ENCODE measurements around the gene OR10AD1.
"Not testable (repeated sequence)": the region's sequence is repeated elsewhere in the genome, so short reads cannot be mapped to it uniquely, and the experiment has no call there.

Gene OR10AD1

GRCh38 chr12:48220701-48221100 lies 17.6 kb upstream of the OR10AD1 start:
- no peak overlapping the region for H3K4me3 ChIP-seq (replicated peaks; ENCODE audit: low read depth, low read length)
- TF ChIP-seq CTCF (IDR thresholded peaks at IDR 0.05; ENCODE audit: low read length, missing control alignments), result no peak
- DNase-seq (ENCODE audit: low read depth), result no peak

DNA sequence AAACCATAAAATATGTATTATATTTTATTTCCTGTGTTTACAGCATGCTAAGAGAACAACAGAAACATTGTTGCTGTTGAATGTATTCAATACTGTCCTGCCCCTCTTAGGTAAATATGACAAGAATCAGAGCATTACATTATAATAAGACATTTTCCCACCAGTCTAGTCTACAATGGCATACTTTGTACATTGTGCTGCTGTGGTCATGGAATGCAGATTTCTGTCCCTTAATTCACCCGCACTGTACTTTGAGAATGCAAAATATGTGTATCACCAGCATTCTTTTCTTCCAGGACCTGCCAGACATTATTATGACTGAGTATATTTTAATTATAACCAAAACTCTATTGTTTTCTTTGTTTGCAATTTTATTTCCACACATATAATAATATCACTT lies 16.5 kb upstream of the OR10AD1 start:
- DNase-seq (ENCODE audit: low read depth), result no peak
- no peak for TF ChIP-seq CTCF (IDR thresholded peaks at IDR 0.05; ENCODE audit: low read length, missing control alignments)
- H3K4me3 ChIP-seq (replicated peaks; ENCODE audit: low read depth, low read length), result no peak overlapping the region

- no peak for DNase-seq (ENCODE audit: low read depth)
These were observed 13.7 kb upstream of the OR10AD1 start for GRCh38 chr12:48216785-48217184.

GRCh38 chr12:48209495-48209894 lies 6.4 kb upstream of the OR10AD1 start:
- not testable (repeated sequence) for H3K4me3 ChIP-seq (replicated peaks; ENCODE audit: low read depth, low read length); DNase-seq (ENCODE audit: low read depth)

More at GRCh38 chr12:48216785-48217184, 13.7 kb upstream of the OR10AD1 start:
- TF ChIP-seq CTCF (IDR thresholded peaks at IDR 0.05; ENCODE audit: low read length, missing control alignments), result no peak
- no peak overlapping the region for H3K4me3 ChIP-seq (replicated peaks; ENCODE audit: low read depth, low read length)

DNA sequence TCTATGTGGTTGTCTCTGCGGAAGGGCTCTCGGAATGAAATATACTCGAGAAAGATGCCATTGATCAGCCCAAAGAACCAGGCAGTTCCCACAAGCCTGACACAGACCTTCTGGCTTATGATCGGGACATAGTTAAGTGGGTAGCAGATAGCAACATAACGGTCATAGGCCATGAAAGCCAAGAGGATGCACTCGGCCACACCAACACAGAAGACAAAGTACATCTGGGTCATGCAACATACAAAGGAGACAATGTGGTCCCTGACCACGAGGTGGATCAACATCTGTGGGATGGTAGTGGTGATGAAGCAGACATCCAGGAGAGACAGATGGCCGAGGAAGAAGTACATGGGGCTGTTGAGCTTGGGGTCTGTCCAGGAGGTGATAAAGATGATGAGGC lies 326 bp downstream of the OR10AD1 start:
- no peak for TF ChIP-seq CTCF (IDR thresholded peaks at IDR 0.05; ENCODE audit: low read length, missing control alignments)
- no peak for DNase-seq (ENCODE audit: low read depth)

GRCh38 chr12:48201516-48201915 lies 1.6 kb downstream of the OR10AD1 start:
- TF ChIP-seq CTCF (IDR thresholded peaks at IDR 0.05; ENCODE audit: low read length, missing control alignments), result no peak
- no peak overlapping the region for H3K4me3 ChIP-seq (replicated peaks; ENCODE audit: low read depth, low read length)
- DNase-seq (ENCODE audit: low read depth), result no peak

More for the DNA sequence above, 326 bp downstream of the OR10AD1 start:
- no peak overlapping the region for H3K4me3 ChIP-seq (replicated peaks; ENCODE audit: low read depth, low read length)

DNA sequence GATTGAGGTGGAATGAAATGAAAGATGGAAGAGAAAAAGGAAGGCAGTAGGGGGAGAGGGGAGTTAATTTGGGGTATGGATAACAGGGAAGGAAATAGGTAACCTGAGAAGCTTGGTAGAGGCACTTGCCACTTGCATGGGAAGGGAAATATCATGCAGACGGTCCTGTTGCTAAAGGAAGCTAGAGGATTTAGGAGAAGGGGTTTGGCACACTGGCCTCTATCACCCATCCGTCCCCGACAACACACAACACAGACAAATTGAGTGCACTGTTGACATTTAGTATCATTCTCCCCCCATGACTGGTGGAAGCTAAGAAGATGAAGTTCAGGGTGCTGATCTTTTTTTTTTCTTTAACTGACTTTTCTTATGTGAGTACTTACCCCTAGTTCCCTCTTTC lies 2.0 kb downstream of the OR10AD1 start:
- no peak for DNase-seq (ENCODE audit: low read depth)
- TF ChIP-seq CTCF (IDR thresholded peaks at IDR 0.05; ENCODE audit: low read length, missing control alignments), result no peak
- H3K4me3 ChIP-seq (replicated peaks; ENCODE audit: low read depth, low read length), result no peak overlapping the region
